Activated CD8-positive, alpha-beta T cell treated with anti-CD3 and anti-CD28 coated beads for 36 hours (primary cell): ENCODE measurements around the gene NUP188. TPM values are rescaled to one million over a fixed set of nuclear protein-coding genes. Genes with fewer than 3 reads are reported as not detected.

Experiments
- ATAC-seq: fragments of 200-7000 bp; cut with Tn5 transposase; one replicate; pipeline ENCODE4 v1.10.0; 2021; ENCODE audit warnings: mild to moderate bottlenecking, moderate library complexity
- CTCF ChIA-PET: fragments of 350-600 bp; sonication (Branson Sonifier 250); formaldehyde crosslinking; loops from one replicate; lab custom pipeline; 2021; ENCODE audit warnings: antibody characterized with exemption; lab: Charles Lee
- POLR2A ChIA-PET: fragments of 350-600 bp; sonication (Branson Sonifier 250); formaldehyde crosslinking; loops from one replicate; lab custom pipeline; 2021; ENCODE audit warnings: antibody characterized with exemption; lab: Charles Lee
- DNase-seq: peaks from one replicate; pipeline ENCODE4 v3.0.0-alpha.2; 2020
- H3K27ac Mint-ChIP-seq: one replicate; pipeline ENCODE4 v1.8.0; 2021; ENCODE audit warnings: mild to moderate bottlenecking, mixed read lengths
- H3K27me3 Mint-ChIP-seq: one replicate; pipeline ENCODE4 v1.8.0; 2021; ENCODE audit warnings: mixed read lengths
- H3K36me3 Mint-ChIP-seq: one replicate; pipeline ENCODE4 v1.8.0; 2021; ENCODE audit warnings: low read depth, mixed read lengths
- H3K4me1 Mint-ChIP-seq: one replicate; pipeline ENCODE4 v1.8.0; 2021; ENCODE audit warnings: low read depth, mixed read lengths
- H3K4me3 Mint-ChIP-seq: one replicate; pipeline ENCODE4 v1.8.0; 2021; ENCODE audit warnings: mild to moderate bottlenecking, moderate library complexity, mixed read lengths
- H3K9me3 Mint-ChIP-seq: one replicate; pipeline ENCODE4 v1.8.0; 2021; ENCODE audit warnings: mixed read lengths
- CTCF ChIP-seq: fragments of 200-600 bp; IDR thresholded peaks from one replicate; pipeline ENCODE4 v1.8.0; 2022; ENCODE audit warnings: antibody characterized with exemption, mild to moderate bottlenecking
- intact Hi-C: fragments of 100-400 bp; cut with micrococcal nuclease; formaldehyde crosslinking; loops from one replicate; pipeline ENCODE4 v1.10.0; 2022
- total RNA-seq, 2 experiments: library from RNA; stranded (reverse); gene quantifications; one replicate each; pipeline ENCODE4 v1.2.3, GENCODE V29; 2021

NUP188 gene
- total RNA-seq, 2 experiments from 2014 or later, result 96.2 to 110 TPM

GRCh38 chr9:128929560-128929959 lies 17.9 kb upstream of the NUP188 start:
- Mint-ChIP-seq H3K27ac (no peak overlapping the region), H3K36me3 (no peaks in the 10 kb centered on the region), H3K4me3 (no peak overlapping the region), H3K27me3 (no peaks in the 10 kb centered on the region), H3K9me3 (no peaks in the 10 kb centered on the region), H3K4me1 (peaks cover 2% of the 10 kb centered on the region)
- no peak for TF ChIP-seq CTCF
- ChIA-PET POLR2A (interaction anchor here (1.0 to 1.2 kb wide), 2 partner anchors 28 to 47 kb away, joined by 3 to 4 read pairs; no protein-coding TSS in a partner anchor), CTCF (interaction anchor here (1.0 to 8.4 kb wide), 11 partner anchors 11 to 281 kb away, joined by 3 to 157 read pairs (median 13); partner anchors contain the start of genes ENDOG, KYAT1, LRRC8A and SPOUT1)
- no peak for DNase-seq
- ATAC-seq, result no peak
- intact Hi-C loops, result loop anchor here (5.0 kb wide), 1 partner anchor 47 kb away; the partner anchor contains the start of genes KYAT1 and LRRC8A

GRCh38 chr9:128933731-128934130 lies 13.8 kb upstream of the NUP188 start:
- POLR2A ChIA-PET, result no interaction called here
- Mint-ChIP-seq H3K36me3 (no peaks in the 10 kb centered on the region), H3K4me3 (no peak overlapping the region), H3K9me3 (no peaks in the 10 kb centered on the region), H3K4me1 (peaks cover 1% of the 10 kb centered on the region), H3K27me3 (no peaks in the 10 kb centered on the region), H3K27ac (no peak overlapping the region)
- no peak for TF ChIP-seq CTCF
- intact Hi-C loops, result no loop called here
- CTCF ChIA-PET, result interaction anchor here (1.1 kb wide), 1 partner anchor 72 kb away, joined by 3 read pairs; no protein-coding TSS in a partner anchor
- DNase-seq (no peak), ATAC-seq (no peak)

GRCh38 chr9:128936171-128936865 lies 11.2 kb upstream of the NUP188 start:
- Mint-ChIP-seq H3K36me3 (no peaks in the 10 kb centered on the region), H3K4me1 (no peaks in the 10 kb centered on the region), H3K27ac (no peak overlapping the region), H3K27me3 (no peaks in the 10 kb centered on the region), H3K4me3 (no peak overlapping the region), H3K9me3 (no peaks in the 10 kb centered on the region)
- ChIA-PET POLR2A (interaction anchor here (0.6 to 1.0 kb wide), 3 partner anchors 8 to 129 kb away, joined by 3 read pairs; no protein-coding TSS in a partner anchor), CTCF (interaction anchor here (0.6 to 3.0 kb wide), 6 partner anchors 8 to 118 kb away, joined by 3 to 23 read pairs (median 5); partner anchors contain the start of genes ENDOG, KYAT1 and LRRC8A)
- ATAC-seq (no peak), DNase-seq (no peak)
- intact Hi-C loops, result no loop called here
- no peak for TF ChIP-seq CTCF

- no peak for TF ChIP-seq CTCF
- Mint-ChIP-seq H3K27ac (no peak overlapping the region), H3K36me3 (no peaks in the 10 kb centered on the region), H3K4me1 (no peaks in the 10 kb centered on the region), H3K9me3 (no peaks in the 10 kb centered on the region), H3K4me3 (no peak overlapping the region), H3K27me3 (no peaks in the 10 kb centered on the region)
- no peak for ATAC-seq
- no peak for DNase-seq
- intact Hi-C loops, result no loop called here
- POLR2A ChIA-PET, result interaction anchor here (0.6 to 1.0 kb wide), 2 partner anchors 9 to 128 kb away, joined by 3 read pairs; no protein-coding TSS in a partner anchor
- CTCF ChIA-PET, result interaction anchor here (0.9 to 3.0 kb wide), 3 partner anchors 10 to 119 kb away, joined by 3 to 23 read pairs (median 7); partner anchors contain the start of gene ENDOG
Measured at GRCh38 chr9:128937310-128938165, 10.0 kb upstream of the NUP188 start.
